GM23338 (cell line): ENCODE results near the gene SLC9A4. TPM values are rescaled to one million over a fixed set of nuclear protein-coding genes. Genes with fewer than 3 reads are reported as not detected.

ENCODE experiments used
- ATAC-seq: fragments of 200-7000 bp; cut with Tn5 transposase; 3 replicates; pipeline ENCODE4 v1.9.1; 2020
- DNase-seq: peaks from one replicate; pipeline ENCODE4 v3.0.0-alpha.2; 2015; ENCODE audit warnings: low spot score
- H2AFZ ChIP-seq: fragments of 200-600 bp; sonication (generic); 2 replicates; pipeline ENCODE4 v1.8.0; 2016; ENCODE audit warnings: antibody characterized with exemption, mild to moderate bottlenecking, moderate library complexity
- H3F3A ChIP-seq: fragments of 200-600 bp; sonication (generic); replicated peaks from 2 replicates; pipeline ENCODE4 v1.8.0; 2017; ENCODE audit warnings: antibody characterized with exemption, mixed run types, low read depth
- H3K27ac ChIP-seq: fragments of 200-600 bp; sonication (generic); 2 replicates; pipeline ENCODE4 v1.6.1; 2016; ENCODE audit warnings: low read depth
- H3K27me3 ChIP-seq: fragments of 200-600 bp; sonication (generic); 2 replicates; pipeline ENCODE4 v1.8.0; 2016; ENCODE audit warnings: mild to moderate bottlenecking, mixed run types, moderate library complexity; ENCODE audit not compliant: insufficient read depth
- H3K36me3 ChIP-seq: fragments of 200-600 bp; sonication (generic); 2 replicates; pipeline ENCODE4 v1.8.0; 2016; ENCODE audit warnings: mild to moderate bottlenecking; ENCODE audit not compliant: insufficient read depth
- H3K4me1 ChIP-seq: fragments of 200-600 bp; sonication (generic); 2 replicates; pipeline ENCODE4 v1.8.0; 2016; ENCODE audit warnings: mild to moderate bottlenecking, moderate library complexity; ENCODE audit not compliant: insufficient read depth
- H3K4me2 ChIP-seq: fragments of 200-600 bp; sonication (generic); 2 replicates; pipeline ENCODE4 v1.7.1; 2017; ENCODE audit warnings: mixed run types
- H3K4me3 ChIP-seq: fragments of 200-600 bp; sonication (generic); 2 replicates; pipeline ENCODE4 v1.6.1; 2016; ENCODE audit warnings: mixed run types
- H3K79me2 ChIP-seq: fragments of 200-600 bp; sonication (generic); replicated peaks from 2 replicates; pipeline ENCODE4 v1.8.0; 2017; ENCODE audit warnings: mild to moderate bottlenecking; ENCODE audit not compliant: insufficient read depth
- H3K9me2 ChIP-seq: fragments of 200-600 bp; sonication (generic); 2 replicates; pipeline ENCODE4 v1.8.0; 2017; ENCODE audit not compliant: insufficient read depth
- H4K20me1 ChIP-seq: fragments of 200-600 bp; sonication (generic); replicated peaks from 2 replicates; pipeline ENCODE4 v1.8.0; 2017; ENCODE audit warnings: mild to moderate bottlenecking; ENCODE audit not compliant: insufficient read depth
- H3K27ac Mint-ChIP-seq: 2 replicates; pipeline ENCODE4 v1.8.0; 2020; ENCODE audit warnings: inconsistent platforms, mild to moderate bottlenecking, moderate library complexity, mixed read lengths
- H3K27me3 Mint-ChIP-seq: 3 replicates; pipeline ENCODE4 v1.8.0; 2022; ENCODE audit warnings: low read depth, mild to moderate bottlenecking, moderate library complexity, mixed read lengths, inconsistent platforms; ENCODE audit not compliant: insufficient read depth, poor library complexity
- H3K36me3 Mint-ChIP-seq: 3 replicates; pipeline ENCODE4 v1.8.0; 2021; ENCODE audit warnings: low read depth, mild to moderate bottlenecking, inconsistent platforms, moderate library complexity, mixed read lengths
- H3K4me1 Mint-ChIP-seq: 3 replicates; pipeline ENCODE4 v1.8.0; 2020; ENCODE audit warnings: mild to moderate bottlenecking, inconsistent platforms, mixed read lengths
- H3K4me3 Mint-ChIP-seq: 3 replicates; pipeline ENCODE4 v1.8.0; 2021; ENCODE audit warnings: moderate library complexity, mild to moderate bottlenecking, inconsistent platforms, mixed read lengths
- H3K9me3 Mint-ChIP-seq: 3 replicates; pipeline ENCODE4 v1.8.0; 2020; ENCODE audit warnings: moderate library complexity, mild to moderate bottlenecking, inconsistent platforms, mixed read lengths
- CREB1 ChIP-seq: fragments of 250-450 bp; sonication (Bioruptor Pico); IDR thresholded peaks from 2 replicates; pipeline ENCODE4 v1.5.0; 2020; ENCODE audit warnings: low read depth, mild to moderate bottlenecking, moderate library complexity
- CTCF ChIP-seq, 2 experiments: fragments of 200-600 bp in 1 of 2; sonication (generic) in 1 of 2; conservative IDR thresholded peaks; 2 replicates each; pipeline versions ENCODE4 v1.5.1 to v1.6.1; 2016 to 2017; ENCODE audit warnings: antibody characterized with exemption in 2 of 2, low read depth in 2 of 2, mild to moderate bottlenecking in 2 of 2, moderate library complexity in 1 of 2
- ETS1 ChIP-seq: IDR thresholded peaks from 2 replicates; pipeline ENCODE4 v1.6.1; 2016; ENCODE audit warnings: antibody characterized with exemption
- EZH2 ChIP-seq: fragments of 200-600 bp; sonication (generic); IDR thresholded peaks from one replicate; pipeline ENCODE4 v1.8.0; 2017; ENCODE audit warnings: antibody characterized with exemption, mild to moderate bottlenecking, low read depth; ENCODE audit not compliant: unreplicated experiment
- EZH2phosphoT487 ChIP-seq: fragments of 200-600 bp; sonication (generic); IDR thresholded peaks from one replicate; pipeline ENCODE4 v1.8.1; 2018; ENCODE audit warnings: antibody characterized with exemption; ENCODE audit not compliant: unreplicated experiment
- JUNB ChIP-seq: IDR thresholded peaks from one replicate; pipeline ENCODE4 v1.6.1; 2016; ENCODE audit warnings: antibody characterized with exemption; ENCODE audit not compliant: unreplicated experiment
- NANOG ChIP-seq: IDR thresholded peaks from 2 replicates; pipeline ENCODE4 v1.6.1; 2016; ENCODE audit warnings: antibody characterized with exemption, borderline replicate concordance
- POLR2AphosphoS5 ChIP-seq: IDR thresholded peaks from 2 replicates; pipeline ENCODE4 v1.6.1; 2016; ENCODE audit warnings: antibody characterized with exemption, low read depth
- STAT1 ChIP-seq: IDR thresholded peaks from one replicate; pipeline ENCODE4 v1.6.1; 2016; ENCODE audit warnings: antibody characterized with exemption; ENCODE audit not compliant: unreplicated experiment
- ZNF114 ChIP-seq: fragments of 250-450 bp; sonication (Bioruptor Pico); IDR thresholded peaks from 2 replicates; pipeline ENCODE4 v1.5.0; 2020; ENCODE audit warnings: mild to moderate bottlenecking, moderate library complexity
- ZNF331 ChIP-seq: fragments of 250-450 bp; sonication (Bioruptor Pico); IDR thresholded peaks from 2 replicates; pipeline ENCODE4 v1.5.0; 2020; ENCODE audit warnings: low read depth, mild to moderate bottlenecking, moderate library complexity
- ZNF462 ChIP-seq: fragments of 250-450 bp; sonication (Bioruptor Pico); IDR thresholded peaks from 2 replicates; pipeline ENCODE4 v1.5.0; 2020; ENCODE audit warnings: mild to moderate bottlenecking, moderate library complexity
- polyA plus RNA-seq: library from polyadenylated mRNA; unstranded; fragments of >200 nt; fragmentation: Nextera tagmentation; extraction: Ambion mirVana; gene quantifications from 2 replicates; pipeline ENCODE4 v1.2.1, GENCODE V29; 2016
- total RNA-seq: library from RNA; depleted of rRNA; stranded (reverse); fragments of >200 nt; shearing (Covaris generic); gene quantifications from 2 replicates; pipeline ENCODE4 v1.2.3, GENCODE V29; 2014
- TF ChIP-seq, protein P1 (sequence below): IDR thresholded peaks from one replicate; pipeline ENCODE4 v1.6.1; 2018; ENCODE audit warnings: antibody characterized with exemption; ENCODE audit not compliant: unreplicated experiment

Gene SLC9A4
- total and polyA plus RNA-seq, 2 experiments from 2014 or later, result not detected

GRCh38 chr2:102494570-102494969 lies 21.5 kb downstream of the SLC9A4 start:
- Histone ChIP-seq H3K36me3 (no peaks in the 10 kb centered on the region), H4K20me1 (no peaks in the 10 kb centered on the region), H3K4me3 (no peak overlapping the region), H3K27ac (no peak overlapping the region), H3K27me3 (no peaks in the 10 kb centered on the region), H2AFZ (no peak overlapping the region), H3K9me2 (peaks cover 26% of the 10 kb centered on the region; the same call in 1 of the 2 replicates), H3K4me2 (no peak overlapping the region), H3F3A (no peaks in the 10 kb centered on the region), H3K4me1 (no peaks in the 10 kb centered on the region; the same call in 1 of the 2 replicates), H3K79me2 (no peaks in the 10 kb centered on the region)
- DNase-seq, result no peak
- ATAC-seq, result no peak
- peaks cover 17% of the 10 kb centered on the region; the same call in 2 of the 3 replicates for H3K9me3 Mint-ChIP-seq
- no peak overlapping the region for H3K27ac Mint-ChIP-seq
- no peak overlapping the region for H3K4me3 Mint-ChIP-seq
- TF ChIP-seq JUNB (no peak), EZH2 (no peak), CTCF (conservative IDR thresholded peaks at IDR 0.05; ENCODE audit: low read depth in 2 of 2) (no peak), POLR2AphosphoS5 (no peak), CREB1 (no peak), STAT1 (no peak), EZH2phosphoT487 (no peak), NANOG (no peak), ZNF462 (CRISPR knock-in tag) (no peak), ZNF114 (no peak), ETS1 (no peak), ZNF331 (no peak)
- TF ChIP-seq, protein P1, sequence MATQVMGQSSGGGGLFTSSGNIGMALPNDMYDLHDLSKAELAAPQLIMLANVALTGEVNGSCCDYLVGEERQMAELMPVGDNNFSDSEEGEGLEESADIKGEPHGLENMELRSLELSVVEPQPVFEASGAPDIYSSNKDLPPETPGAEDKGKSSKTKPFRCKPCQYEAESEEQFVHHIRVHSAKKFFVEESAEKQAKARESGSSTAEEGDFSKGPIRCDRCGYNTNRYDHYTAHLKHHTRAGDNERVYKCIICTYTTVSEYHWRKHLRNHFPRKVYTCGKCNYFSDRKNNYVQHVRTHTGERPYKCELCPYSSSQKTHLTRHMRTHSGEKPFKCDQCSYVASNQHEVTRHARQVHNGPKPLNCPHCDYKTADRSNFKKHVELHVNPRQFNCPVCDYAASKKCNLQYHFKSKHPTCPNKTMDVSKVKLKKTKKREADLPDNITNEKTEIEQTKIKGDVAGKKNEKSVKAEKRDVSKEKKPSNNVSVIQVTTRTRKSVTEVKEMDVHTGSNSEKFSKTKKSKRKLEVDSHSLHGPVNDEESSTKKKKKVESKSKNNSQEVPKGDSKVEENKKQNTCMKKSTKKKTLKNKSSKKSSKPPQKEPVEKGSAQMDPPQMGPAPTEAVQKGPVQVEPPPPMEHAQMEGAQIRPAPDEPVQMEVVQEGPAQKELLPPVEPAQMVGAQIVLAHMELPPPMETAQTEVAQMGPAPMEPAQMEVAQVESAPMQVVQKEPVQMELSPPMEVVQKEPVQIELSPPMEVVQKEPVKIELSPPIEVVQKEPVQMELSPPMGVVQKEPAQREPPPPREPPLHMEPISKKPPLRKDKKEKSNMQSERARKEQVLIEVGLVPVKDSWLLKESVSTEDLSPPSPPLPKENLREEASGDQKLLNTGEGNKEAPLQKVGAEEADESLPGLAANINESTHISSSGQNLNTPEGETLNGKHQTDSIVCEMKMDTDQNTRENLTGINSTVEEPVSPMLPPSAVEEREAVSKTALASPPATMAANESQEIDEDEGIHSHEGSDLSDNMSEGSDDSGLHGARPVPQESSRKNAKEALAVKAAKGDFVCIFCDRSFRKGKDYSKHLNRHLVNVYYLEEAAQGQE, result no peak
- H3K4me1 Mint-ChIP-seq, result peaks cover 5% of the 10 kb centered on the region
- peaks cover 2% of the 10 kb centered on the region; the same call in 2 of the 3 replicates for H3K36me3 Mint-ChIP-seq
- peaks cover 2% of the 10 kb centered on the region for H3K27me3 Mint-ChIP-seq
